Neural cell (in vitro differentiated cells): ENCODE data around the gene ATP4B. TPM values are rescaled to one million over a fixed set of nuclear protein-coding genes. Genes with fewer than 3 reads are reported as not detected.
"Not testable (repeated sequence)": the region's sequence is repeated elsewhere in the genome, so short reads cannot be mapped to it uniquely, and the experiment has no call there.

Experiments used
- H2AFZ ChIP-seq: fragments of 200-600, 300-800 bp; sonication (generic), shearing (Covaris generic); 2 replicates; pipeline ENCODE4 v1.6.0; 2014; ENCODE audit warnings: low read depth, mild to moderate bottlenecking, antibody characterized with exemption, low read length, moderate library complexity
- H3F3A ChIP-seq: fragments of 200-600 bp; shearing (Covaris generic); 2 replicates; pipeline ENCODE4 v1.6.1; 2016; ENCODE audit warnings: mild to moderate bottlenecking, moderate library complexity, mixed read lengths, antibody characterized with exemption, low read length; ENCODE audit not compliant: insufficient read depth, poor library complexity, severe bottlenecking
- H3K27ac ChIP-seq: fragments of 200-600, 300-800 bp; sonication (generic), shearing (Covaris generic); 2 replicates; pipeline ENCODE4 v1.5.1; 2014; ENCODE audit warnings: mild to moderate bottlenecking, low read length, moderate library complexity
- H3K27me3 ChIP-seq: fragments of 300-800, 200-600 bp; sonication (generic), shearing (Covaris generic); 2 replicates; pipeline ENCODE4 v1.6.0; 2014; ENCODE audit warnings: mild to moderate bottlenecking, low read depth, low read length, moderate library complexity; ENCODE audit not compliant: insufficient read depth
- H3K36me3 ChIP-seq: fragments of 300-800, 200-600 bp; sonication (generic), shearing (Covaris generic); 2 replicates; pipeline ENCODE4 v1.5.1; 2014; ENCODE audit warnings: mild to moderate bottlenecking, antibody characterized with exemption, low read length, moderate library complexity; ENCODE audit not compliant: insufficient read depth
- H3K4me2 ChIP-seq: fragments of 300-800, 200-600 bp; sonication (generic), shearing (Covaris generic); 2 replicates; pipeline ENCODE4 v1.6.0; 2014; ENCODE audit warnings: mild to moderate bottlenecking, low read length
- H3K4me3 ChIP-seq: fragments of 300-800, 200-600 bp; sonication (generic), shearing (Covaris generic); 2 replicates; pipeline ENCODE4 v1.5.1; 2014; ENCODE audit warnings: mild to moderate bottlenecking, low read length, moderate library complexity
- H3K79me2 ChIP-seq: fragments of 200-600 bp; shearing (Covaris generic); replicated peaks from 2 replicates; pipeline ENCODE4 v1.6.0; 2014; ENCODE audit warnings: mild to moderate bottlenecking, low read length, moderate library complexity; ENCODE audit not compliant: insufficient read depth
- H3K9ac ChIP-seq: fragments of 300-800, 200-600 bp; sonication (generic), shearing (Covaris generic); 2 replicates; pipeline ENCODE4 v1.6.1; 2016; ENCODE audit warnings: mild to moderate bottlenecking, low read length, mixed read lengths
- H3K9me2 ChIP-seq: fragments of 200-600 bp; shearing (Covaris generic); 2 replicates; pipeline ENCODE4 v1.6.1; 2016; ENCODE audit warnings: mild to moderate bottlenecking, low read length, mixed read lengths; ENCODE audit not compliant: insufficient read depth
- H3K9me3 ChIP-seq: fragments of 200-600, 300-800 bp; sonication (generic), shearing (Covaris generic); 2 replicates; pipeline ENCODE4 v1.6.1; 2016; ENCODE audit warnings: mild to moderate bottlenecking, mixed run types, low read length, moderate library complexity, mixed read lengths
- H4K20me1 ChIP-seq: fragments of 200-600 bp; shearing (Covaris generic); 2 replicates; pipeline ENCODE4 v1.6.1; 2016; ENCODE audit warnings: mild to moderate bottlenecking, mixed run types; ENCODE audit not compliant: insufficient read depth
- EP300 ChIP-seq: fragments of 450-650 bp; conservative IDR thresholded peaks from 2 replicates; pipeline ENCODE4 v1.6.1; 2014; ENCODE audit warnings: antibody characterized with exemption, mild to moderate bottlenecking, moderate library complexity; ENCODE audit not compliant: poor library complexity, severe bottlenecking
- EZH2 ChIP-seq: fragments of 200-600, 300-800 bp; shearing (Covaris generic), sonication (generic); IDR thresholded peaks from 2 replicates; pipeline ENCODE4 v1.6.1; 2014; ENCODE audit warnings: antibody characterized with exemption, low read length, borderline replicate concordance, mild to moderate bottlenecking; ENCODE audit not compliant: insufficient read depth, poor library complexity, severe bottlenecking
- MXI1 ChIP-seq: fragments of 450-650 bp; conservative IDR thresholded peaks from 2 replicates; pipeline ENCODE4 v1.6.1; 2014; ENCODE audit warnings: antibody characterized with exemption, mild to moderate bottlenecking; ENCODE audit not compliant: poor library complexity, severe bottlenecking
- POLR2AphosphoS5 ChIP-seq: IDR thresholded peaks from 2 replicates; pipeline ENCODE4 v1.6.1; 2012
- RAD21 ChIP-seq: fragments of 450-650 bp; conservative IDR thresholded peaks from 2 replicates; pipeline ENCODE4 v1.6.1; 2014; ENCODE audit warnings: antibody characterized with exemption, mild to moderate bottlenecking, moderate library complexity
- SMC3 ChIP-seq: fragments of 450-650 bp; conservative IDR thresholded peaks from 2 replicates; pipeline ENCODE4 v1.6.1; 2014; ENCODE audit warnings: antibody characterized with exemption, mild to moderate bottlenecking, moderate library complexity; ENCODE audit not compliant: poor library complexity
- TAF1 ChIP-seq: IDR thresholded peaks from 2 replicates; pipeline ENCODE4 v1.6.1; 2012; ENCODE audit warnings: low read depth
- polyA plus RNA-seq: library from polyadenylated mRNA; depleted of rRNA; stranded (reverse); fragments of >200 nt; gene quantifications from 2 replicates; pipeline ENCODE4 v1.2.3, GENCODE V29; 2014
- TF ChIP-seq, protein P1 (sequence below): IDR thresholded peaks from 2 replicates; pipeline ENCODE4 v1.6.1; 2012; ENCODE audit warnings: borderline replicate concordance
- TF ChIP-seq, protein P2 (sequence below): fragments of 450-650 bp; IDR thresholded peaks from 2 replicates; pipeline ENCODE4 v1.5.1; 2014; ENCODE audit warnings: antibody characterized with exemption, mild to moderate bottlenecking, moderate library complexity; ENCODE audit not compliant: poor library complexity, severe bottlenecking

ATP4B gene
- polyA plus RNA-seq, 1 donor from 2014 or later: not detected

DNA sequence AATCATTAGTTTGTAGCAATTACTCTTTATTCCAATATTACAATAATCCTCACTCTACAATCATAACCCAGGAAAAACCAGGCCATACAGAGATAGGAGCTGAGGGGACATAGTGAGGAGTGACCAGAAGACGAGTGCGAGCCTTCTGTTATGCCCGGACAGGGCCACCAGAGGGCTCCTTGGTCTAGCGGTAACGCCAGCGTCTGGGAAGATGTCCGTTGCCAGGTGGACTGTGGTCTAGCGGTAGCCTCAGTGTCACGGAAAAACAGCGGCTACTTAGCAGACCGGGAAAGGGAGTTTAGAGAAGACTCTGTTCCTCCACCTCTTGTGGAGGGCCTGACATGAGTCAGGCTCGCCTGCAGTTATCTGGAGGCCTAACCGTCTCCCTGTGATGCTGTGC, 36.5 kb downstream of the ATP4B start:
- H4K20me1 ChIP-seq, H3K36me3 ChIP-seq, H3K27ac ChIP-seq, H3F3A ChIP-seq, H3K4me3 ChIP-seq, H3K4me2 ChIP-seq, H3K9ac ChIP-seq, H3K9me2 ChIP-seq, H2AFZ ChIP-seq, H3K79me2 ChIP-seq, H3K27me3 ChIP-seq, H3K9me3 ChIP-seq: not testable (repeated sequence)

DNA sequence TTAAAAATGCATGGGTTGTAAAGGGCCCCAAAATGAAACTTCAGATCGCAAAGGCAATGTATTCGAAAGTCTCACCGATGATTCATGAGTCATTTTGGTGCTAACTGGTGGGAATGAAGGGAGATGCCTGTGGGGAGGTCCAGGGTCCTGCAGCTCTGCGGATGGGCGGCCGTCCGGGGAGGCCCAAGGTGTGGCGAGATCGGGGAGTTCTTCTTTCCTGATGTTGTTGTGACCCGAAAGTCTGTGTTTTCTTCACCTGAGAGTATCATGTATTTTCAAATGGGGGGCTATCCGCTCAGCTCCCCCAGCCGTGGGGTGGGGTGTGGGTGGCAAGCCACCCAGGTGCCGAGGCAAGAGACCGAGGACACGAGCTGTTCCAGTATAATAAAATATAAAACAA, 37.0 kb downstream of the ATP4B start:
- TF ChIP-seq EP300: no peak
- TF ChIP-seq, protein P1, sequence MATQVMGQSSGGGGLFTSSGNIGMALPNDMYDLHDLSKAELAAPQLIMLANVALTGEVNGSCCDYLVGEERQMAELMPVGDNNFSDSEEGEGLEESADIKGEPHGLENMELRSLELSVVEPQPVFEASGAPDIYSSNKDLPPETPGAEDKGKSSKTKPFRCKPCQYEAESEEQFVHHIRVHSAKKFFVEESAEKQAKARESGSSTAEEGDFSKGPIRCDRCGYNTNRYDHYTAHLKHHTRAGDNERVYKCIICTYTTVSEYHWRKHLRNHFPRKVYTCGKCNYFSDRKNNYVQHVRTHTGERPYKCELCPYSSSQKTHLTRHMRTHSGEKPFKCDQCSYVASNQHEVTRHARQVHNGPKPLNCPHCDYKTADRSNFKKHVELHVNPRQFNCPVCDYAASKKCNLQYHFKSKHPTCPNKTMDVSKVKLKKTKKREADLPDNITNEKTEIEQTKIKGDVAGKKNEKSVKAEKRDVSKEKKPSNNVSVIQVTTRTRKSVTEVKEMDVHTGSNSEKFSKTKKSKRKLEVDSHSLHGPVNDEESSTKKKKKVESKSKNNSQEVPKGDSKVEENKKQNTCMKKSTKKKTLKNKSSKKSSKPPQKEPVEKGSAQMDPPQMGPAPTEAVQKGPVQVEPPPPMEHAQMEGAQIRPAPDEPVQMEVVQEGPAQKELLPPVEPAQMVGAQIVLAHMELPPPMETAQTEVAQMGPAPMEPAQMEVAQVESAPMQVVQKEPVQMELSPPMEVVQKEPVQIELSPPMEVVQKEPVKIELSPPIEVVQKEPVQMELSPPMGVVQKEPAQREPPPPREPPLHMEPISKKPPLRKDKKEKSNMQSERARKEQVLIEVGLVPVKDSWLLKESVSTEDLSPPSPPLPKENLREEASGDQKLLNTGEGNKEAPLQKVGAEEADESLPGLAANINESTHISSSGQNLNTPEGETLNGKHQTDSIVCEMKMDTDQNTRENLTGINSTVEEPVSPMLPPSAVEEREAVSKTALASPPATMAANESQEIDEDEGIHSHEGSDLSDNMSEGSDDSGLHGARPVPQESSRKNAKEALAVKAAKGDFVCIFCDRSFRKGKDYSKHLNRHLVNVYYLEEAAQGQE: no peak
- no peak for TF ChIP-seq RAD21
- no peak for TF ChIP-seq SMC3
- no peaks in the 10 kb centered on the region for H3K27me3 ChIP-seq
- H3K4me3 ChIP-seq: no peak overlapping the region
- H3K9ac ChIP-seq: no peak overlapping the region
- no peaks in the 10 kb centered on the region for H3K9me3 ChIP-seq
- H4K20me1 ChIP-seq: no peaks in the 10 kb centered on the region
- no peaks in the 10 kb centered on the region for H3K79me2 ChIP-seq
- H3K9me2 ChIP-seq: no peaks in the 10 kb centered on the region
- no peak overlapping the region for H2AFZ ChIP-seq
- H3F3A ChIP-seq: no peaks in the 10 kb centered on the region
- no peaks in the 10 kb centered on the region for H3K36me3 ChIP-seq
- H3K27ac ChIP-seq: no peak overlapping the region
- H3K4me2 ChIP-seq: no peak overlapping the region

DNA sequence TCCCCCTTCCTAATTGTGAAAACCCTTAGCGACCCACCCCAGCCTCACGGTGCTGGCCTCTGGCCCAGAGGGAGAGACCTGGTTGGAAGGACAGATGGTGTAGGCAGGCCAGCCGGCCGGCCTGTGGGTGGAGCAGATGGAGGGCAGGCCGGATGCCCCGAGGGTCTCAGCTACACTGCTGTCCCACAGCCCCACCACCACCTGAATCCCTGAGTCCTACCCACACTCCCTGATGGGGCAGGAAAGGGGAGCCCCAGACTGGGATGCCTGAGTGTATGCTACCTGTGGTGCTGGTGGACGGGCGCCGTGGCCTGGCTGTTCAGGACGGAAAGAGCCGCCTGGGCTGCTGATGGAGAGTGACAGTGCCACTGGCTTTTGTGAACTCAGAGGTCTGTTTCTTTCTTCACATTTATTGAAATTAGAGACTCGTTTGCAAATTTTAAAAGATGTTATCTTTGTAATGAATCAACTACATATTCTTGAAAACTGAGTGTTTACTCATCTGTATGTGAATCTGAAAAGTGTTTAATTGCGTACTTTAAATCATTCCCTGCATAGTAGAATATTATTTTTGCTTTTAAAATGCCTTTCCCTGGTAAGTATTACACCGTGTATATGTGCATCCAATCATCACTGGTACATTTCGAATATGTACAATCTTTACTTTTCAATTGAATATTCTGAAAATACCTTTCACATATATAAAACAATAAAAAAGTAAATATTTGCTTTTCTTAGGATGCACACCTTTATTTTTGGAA, 37.8 kb downstream of the ATP4B start:
- H3K9me2 ChIP-seq: no peaks in the 10 kb centered on the region
- no peak overlapping the region for H3K4me2 ChIP-seq
- no peaks in the 10 kb centered on the region for H3K27me3 ChIP-seq
- TF ChIP-seq RAD21: no peak
- TF ChIP-seq TAF1: no peak
- TF ChIP-seq, protein P2, sequence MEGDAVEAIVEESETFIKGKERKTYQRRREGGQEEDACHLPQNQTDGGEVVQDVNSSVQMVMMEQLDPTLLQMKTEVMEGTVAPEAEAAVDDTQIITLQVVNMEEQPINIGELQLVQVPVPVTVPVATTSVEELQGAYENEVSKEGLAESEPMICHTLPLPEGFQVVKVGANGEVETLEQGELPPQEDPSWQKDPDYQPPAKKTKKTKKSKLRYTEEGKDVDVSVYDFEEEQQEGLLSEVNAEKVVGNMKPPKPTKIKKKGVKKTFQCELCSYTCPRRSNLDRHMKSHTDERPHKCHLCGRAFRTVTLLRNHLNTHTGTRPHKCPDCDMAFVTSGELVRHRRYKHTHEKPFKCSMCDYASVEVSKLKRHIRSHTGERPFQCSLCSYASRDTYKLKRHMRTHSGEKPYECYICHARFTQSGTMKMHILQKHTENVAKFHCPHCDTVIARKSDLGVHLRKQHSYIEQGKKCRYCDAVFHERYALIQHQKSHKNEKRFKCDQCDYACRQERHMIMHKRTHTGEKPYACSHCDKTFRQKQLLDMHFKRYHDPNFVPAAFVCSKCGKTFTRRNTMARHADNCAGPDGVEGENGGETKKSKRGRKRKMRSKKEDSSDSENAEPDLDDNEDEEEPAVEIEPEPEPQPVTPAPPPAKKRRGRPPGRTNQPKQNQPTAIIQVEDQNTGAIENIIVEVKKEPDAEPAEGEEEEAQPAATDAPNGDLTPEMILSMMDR: no peak
- no peak for TF ChIP-seq EZH2
- TF ChIP-seq SMC3: no peak
- TF ChIP-seq MXI1: no peak
- no peak for TF ChIP-seq EP300
- TF ChIP-seq, protein P1: no peak
- no peak for TF ChIP-seq POLR2AphosphoS5
- no peaks in the 10 kb centered on the region for H4K20me1 ChIP-seq
- H3K27ac ChIP-seq: no peak overlapping the region
- no peaks in the 10 kb centered on the region for H3F3A ChIP-seq
- no peaks in the 10 kb centered on the region for H3K36me3 ChIP-seq
- H3K4me3 ChIP-seq: no peak overlapping the region
- H3K9me3 ChIP-seq: no peaks in the 10 kb centered on the region
- no peak overlapping the region for H2AFZ ChIP-seq
- H3K79me2 ChIP-seq: no peaks in the 10 kb centered on the region
- H3K9ac ChIP-seq: no peak overlapping the region
